GM21529 (cell line): ENCODE measurements around the gene NFIX.
A peak's percentile ranks its signal among the peaks of the same experiment; 100 is the strongest.

Source experiments
- ATAC-seq: cut with Tn5 transposase; IDR thresholded peaks from one replicate; pipeline ENCODE4 v1.9.1; 2021; ENCODE audit not compliant: unreplicated experiment

The NFIX gene

GRCh38 chr19:13089139-13089856, 94.0 kb downstream of the NFIX start:
- ATAC-seq = no peak

GRCh38 chr19:13089857-13090507, 94.7 kb downstream of the NFIX start:
- ATAC-seq = no peak

GRCh38 chr19:13090511-13091231, 95.4 kb downstream of the NFIX start:
- no peak for ATAC-seq

- no peak for ATAC-seq
Measured at GRCh38 chr19:13091400-13092157, 96.3 kb downstream of the NFIX start.

GRCh38 chr19:13092158-13092543, 96.9 kb downstream of the NFIX start:
- ATAC-seq = no peak

- no peak for ATAC-seq
Measured at GRCh38 chr19:13092606-13093235, 97.4 kb downstream of the NFIX start.

- ATAC-seq = peak; percentile 52
Measured at GRCh38 chr19:13093407-13094105, 98.3 kb downstream of the NFIX start.

- no peak for ATAC-seq
Measured at GRCh38 chr19:13094106-13094504, 98.8 kb downstream of the NFIX start.

- ATAC-seq = no peak
Measured at GRCh38 chr19:13094771-13095392, 99.6 kb downstream of the NFIX start.

GRCh38 chr19:13095393-13095784, 100.1 kb downstream of the NFIX start:
- no peak for ATAC-seq

GRCh38 chr19:13095934-13096927, 101.0 kb downstream of the NFIX start:
- ATAC-seq = no peak

GRCh38 chr19:13097033-13097462, 101.8 kb downstream of the NFIX start:
- no peak for ATAC-seq

- no peak for ATAC-seq
Measured at GRCh38 chr19:13097463-13098258, 102.4 kb downstream of the NFIX start.

GRCh38 chr19:13098277-13099072, 103.2 kb downstream of the NFIX start:
- ATAC-seq = no peak

- ATAC-seq = no peak
Measured at GRCh38 chr19:13099073-13099999, 104.1 kb downstream of the NFIX start.

GRCh38 chr19:13100031-13100588, 104.8 kb downstream of the NFIX start:
- ATAC-seq = no peak
